ENCODE measurements around the gene CKB. TPM values are rescaled to one million over a fixed set of nuclear protein-coding genes. Genes with fewer than 3 reads are reported as not detected.

Gene CKB
- total RNA-seq, 2 experiments from 2014 or later = 5.8 to 9.1 TPM

- ChIA-PET POLR2A (no interaction called here), CTCF (interaction anchor here (0.8 to 2.4 kb wide), 6 partner anchors 9 to 46 kb away, joined by 3 to 13 read pairs (median 5); no protein-coding TSS in a partner anchor)
- H3K4me1 Mint-ChIP-seq (ENCODE audit: low read depth) = peaks cover 8% of the 10 kb centered on the region
- H3K27me3 Mint-ChIP-seq = no peaks in the 10 kb centered on the region
- intact Hi-C loops (cut with micrococcal nuclease) = no loop called here
- peaks cover 31% of the 10 kb centered on the region for H3K36me3 Mint-ChIP-seq (ENCODE audit: low read depth)
- no peak for ATAC-seq
- H3K9me3 Mint-ChIP-seq = no peaks in the 10 kb centered on the region
- DNase-seq = no peak
- TF ChIP-seq CTCF (IDR thresholded peaks at IDR 0.05) = no peak
- H3K4me3 Mint-ChIP-seq = no peak overlapping the region
- H3K27ac Mint-ChIP-seq = peak overlapping the region; percentile 40
These were observed 21.4 kb downstream of the CKB start for GRCh38 chr14:103501041-103501870.

GRCh38 chr14:103500148-103500990 is 22.3 kb downstream of the CKB start:
- peaks cover 8% of the 10 kb centered on the region for H3K4me1 Mint-ChIP-seq (ENCODE audit: low read depth)
- ATAC-seq (peak; percentile 96), DNase-seq (peak; percentile 90)
- TF ChIP-seq CTCF (IDR thresholded peaks at IDR 0.05) = peak; percentile 93
- intact Hi-C loops (cut with micrococcal nuclease) = no loop called here
- no peak overlapping the region for H3K4me3 Mint-ChIP-seq
- H3K9me3 Mint-ChIP-seq = no peaks in the 10 kb centered on the region
- H3K27ac Mint-ChIP-seq = peak overlapping the region; percentile 57
- peaks cover 32% of the 10 kb centered on the region for H3K36me3 Mint-ChIP-seq (ENCODE audit: low read depth)
- CTCF ChIA-PET = interaction anchor here (0.6 to 2.4 kb wide), 17 partner anchors 9 to 166 kb away, joined by 3 to 13 read pairs (median 5); no protein-coding TSS in a partner anchor
- no peaks in the 10 kb centered on the region for H3K27me3 Mint-ChIP-seq
- POLR2A ChIA-PET = interaction anchor here (1.0 kb wide), 1 partner anchor 61 kb away, joined by 4 read pairs; no protein-coding TSS in a partner anchor

GRCh38 chr14:103499709-103500108 is 22.9 kb downstream of the CKB start:
- Mint-ChIP-seq H3K4me1 (ENCODE audit: low read depth) (peaks cover 8% of the 10 kb centered on the region), H3K36me3 (ENCODE audit: low read depth) (peaks cover 30% of the 10 kb centered on the region), H3K27me3 (no peaks in the 10 kb centered on the region), H3K9me3 (no peaks in the 10 kb centered on the region), H3K4me3 (no peak overlapping the region), H3K27ac (no peak overlapping the region)
- DNase-seq = no peak
- intact Hi-C loops (cut with micrococcal nuclease) = no loop called here
- no peak for TF ChIP-seq CTCF (IDR thresholded peaks at IDR 0.05)
- ATAC-seq = peak; percentile 14
- CTCF ChIA-PET = interaction anchor here (0.7 to 2.4 kb wide), 18 partner anchors 9 to 167 kb away, joined by 3 to 9 read pairs (median 4); no protein-coding TSS in a partner anchor
- POLR2A ChIA-PET = interaction anchor here (1.0 kb wide), 1 partner anchor 62 kb away, joined by 4 read pairs; no protein-coding TSS in a partner anchor

- Mint-ChIP-seq H3K9me3 (no peaks in the 10 kb centered on the region), H3K4me1 (ENCODE audit: low read depth) (peaks cover 8% of the 10 kb centered on the region), H3K27ac (no peak overlapping the region), H3K27me3 (no peaks in the 10 kb centered on the region), H3K4me3 (no peak overlapping the region), H3K36me3 (ENCODE audit: low read depth) (peaks cover 16% of the 10 kb centered on the region)
- DNase-seq (no peak), ATAC-seq (no peak)
- ChIA-PET CTCF (interaction anchor here (1.1 kb wide), 1 partner anchor 119 kb away, joined by 3 read pairs; no protein-coding TSS in a partner anchor), POLR2A (no interaction called here)
- no peak for TF ChIP-seq CTCF (IDR thresholded peaks at IDR 0.05)
- intact Hi-C loops (cut with micrococcal nuclease) = no loop called here
These were observed 25.9 kb downstream of the CKB start for GRCh38 chr14:103496776-103497175.
